ENCODE measurements around the gene USP12. TPM values are rescaled to one million over a fixed set of nuclear protein-coding genes. Genes with fewer than 3 reads are reported as not detected.

Gene USP12
- total RNA-seq, 1 donor from 2014 or later: 36.7 TPM

- H3K4me1 ChIP-seq: peaks cover 20% of the 10 kb centered on the region
- H3K9me3 ChIP-seq: peaks cover 11% of the 10 kb centered on the region
- intact Hi-C loops (cut with DNase I): no loop called here
- H3K27me3 ChIP-seq (ENCODE audit: low read depth): no peaks in the 10 kb centered on the region
- ATAC-seq: peak in 1 of 2 donors; percentile 37
- no peaks in the 10 kb centered on the region for H3K36me3 ChIP-seq
- H3K27ac ChIP-seq: no peak overlapping the region
- TF ChIP-seq CTCF (IDR thresholded peaks at IDR 0.05): no peak
- no peak overlapping the region for H3K4me3 ChIP-seq
- DNase-seq: no peak
These were observed 33.9 kb downstream of the USP12 start for GRCh38 chr13:27137759-27138158.

GRCh38 chr13:27135023-27135422, 36.6 kb downstream of the USP12 start:
- Histone ChIP-seq H3K27ac (no peak overlapping the region), H3K4me3 (no peak overlapping the region), H3K9me3 (peaks cover 4% of the 10 kb centered on the region), H3K36me3 (no peaks in the 10 kb centered on the region), H3K27me3 (ENCODE audit: low read depth) (no peaks in the 10 kb centered on the region), H3K4me1 (peaks cover 44% of the 10 kb centered on the region)
- TF ChIP-seq CTCF (IDR thresholded peaks at IDR 0.05): no peak
- DNase-seq: no peak
- intact Hi-C loops (cut with DNase I): no loop called here
- no peak for ATAC-seq

- Histone ChIP-seq H3K4me3 (no peak overlapping the region), H3K4me1 (peaks cover 46% of the 10 kb centered on the region)
- TF ChIP-seq CTCF (IDR thresholded peaks at IDR 0.05): no peak
These were observed 37.7 kb downstream of the USP12 start for GRCh38 chr13:27133889-27134288.

GRCh38 chr13:27132538-27132937, 39.1 kb downstream of the USP12 start:
- ATAC-seq (no peak), DNase-seq (no peak)
- Histone ChIP-seq H3K36me3 (no peaks in the 10 kb centered on the region), H3K9me3 (peaks cover 8% of the 10 kb centered on the region), H3K27ac (no peak overlapping the region), H3K27me3 (ENCODE audit: low read depth) (no peaks in the 10 kb centered on the region), H3K4me3 (no peak overlapping the region), H3K4me1 (peaks cover 39% of the 10 kb centered on the region)
- TF ChIP-seq CTCF (IDR thresholded peaks at IDR 0.05): no peak
- intact Hi-C loops (cut with DNase I): no loop called here

More at GRCh38 chr13:27133889-27134288, 37.7 kb downstream of the USP12 start:
- intact Hi-C loops (cut with DNase I): no loop called here
- no peak for DNase-seq
- no peaks in the 10 kb centered on the region for H3K36me3 ChIP-seq
- H3K9me3 ChIP-seq: peaks cover 8% of the 10 kb centered on the region
- no peaks in the 10 kb centered on the region for H3K27me3 ChIP-seq (ENCODE audit: low read depth)
- no peak overlapping the region for H3K27ac ChIP-seq
- ATAC-seq: no peak

GRCh38 chr13:27131906-27132305, 39.7 kb downstream of the USP12 start:
- intact Hi-C loops (cut with DNase I): no loop called here
- H3K36me3 ChIP-seq: no peaks in the 10 kb centered on the region
- DNase-seq (no peak), ATAC-seq (no peak)
- no peak for TF ChIP-seq CTCF (IDR thresholded peaks at IDR 0.05)
- H3K27me3 ChIP-seq (ENCODE audit: low read depth): no peaks in the 10 kb centered on the region
- H3K27ac ChIP-seq: no peak overlapping the region
- H3K4me1 ChIP-seq: peaks cover 45% of the 10 kb centered on the region
- H3K9me3 ChIP-seq: peaks cover 8% of the 10 kb centered on the region
- no peak overlapping the region for H3K4me3 ChIP-seq
